ENCODE results near the gene LDLRAD4.

The LDLRAD4 gene

GRCh38 chr18:13284330-13285027 is 65.9 kb downstream of the LDLRAD4 start:
- peak; percentile 33 for DNase-seq (ENCODE audit: low read depth, low spot score)

DNA sequence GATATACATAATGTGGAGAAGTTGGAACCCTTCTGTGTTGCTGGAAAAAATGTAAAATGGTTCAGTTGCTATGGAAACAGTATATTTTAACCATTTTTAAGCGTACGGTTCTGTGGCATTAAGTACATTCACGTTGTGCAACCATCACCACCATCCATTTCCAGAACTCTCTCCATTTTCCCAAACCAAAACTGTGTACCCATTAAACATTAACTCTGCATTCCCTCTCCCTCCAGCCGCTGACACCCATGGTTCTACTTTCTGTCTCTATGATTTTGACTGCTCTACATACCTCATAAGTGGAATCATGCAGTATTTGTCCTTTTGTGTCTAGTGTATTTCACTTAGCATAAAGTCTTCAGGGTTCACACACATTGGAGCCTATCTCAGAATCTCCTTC is 67.3 kb downstream of the LDLRAD4 start:
- DNase-seq (ENCODE audit: low read depth, low spot score): no peak

DNA sequence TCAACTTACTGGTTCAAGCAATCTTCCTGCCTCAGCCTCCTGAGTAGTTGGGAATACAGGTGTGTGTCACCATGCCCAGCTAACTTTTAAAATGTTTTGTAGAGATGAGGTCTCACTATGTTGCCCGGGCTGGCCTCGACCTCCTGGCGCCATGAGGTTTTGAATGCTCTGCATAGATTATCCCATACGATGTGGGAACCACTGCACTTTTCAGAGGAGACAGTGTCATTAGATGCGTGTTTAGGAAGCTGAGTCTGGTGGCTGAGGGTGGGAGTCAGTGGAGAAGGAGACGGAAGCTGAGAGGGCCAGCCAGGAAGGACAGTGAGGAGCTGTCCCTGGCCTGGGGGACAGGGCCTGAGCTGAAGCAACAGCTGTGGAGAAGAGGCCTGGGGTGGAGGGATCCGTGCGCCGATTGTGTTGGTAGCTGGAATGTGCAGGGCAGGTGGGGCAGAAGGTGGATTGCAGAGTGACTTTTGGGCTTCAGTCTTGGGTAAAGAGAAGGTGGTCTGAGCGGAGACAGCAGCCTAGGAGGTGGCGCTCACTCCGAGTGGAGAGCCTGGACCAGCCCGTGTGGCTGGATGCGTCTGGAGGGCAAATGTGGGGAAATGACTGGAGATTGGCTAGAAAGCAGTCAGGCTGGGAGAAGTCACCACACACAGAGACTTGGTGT is 68.0 kb downstream of the LDLRAD4 start:
- no peak for DNase-seq (ENCODE audit: low read depth, low spot score)

DNA sequence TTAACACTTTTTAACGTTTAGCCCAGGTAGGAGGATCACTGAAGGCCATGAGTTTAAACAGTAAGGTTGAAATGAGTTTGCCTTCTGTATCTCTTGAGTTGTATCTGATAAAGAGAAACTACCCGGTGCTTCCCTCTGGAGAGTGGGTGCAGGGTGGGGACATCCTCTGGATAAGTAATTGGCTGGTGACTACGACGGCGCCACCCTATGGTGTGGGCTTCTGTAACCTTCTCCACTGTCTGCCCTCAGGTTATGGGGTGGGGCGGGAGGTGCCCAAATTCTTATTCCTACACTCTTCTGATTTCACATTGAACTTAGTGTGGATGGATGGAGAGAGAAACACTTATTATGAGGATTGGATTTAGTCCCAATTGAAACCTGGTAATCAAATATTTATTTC is 68.8 kb downstream of the LDLRAD4 start:
- DNase-seq (ENCODE audit: low read depth, low spot score): no peak

GRCh38 chr18:13288509-13289133 is 70.1 kb downstream of the LDLRAD4 start:
- DNase-seq (ENCODE audit: low read depth, low spot score): no peak

- DNase-seq (ENCODE audit: low read depth, low spot score): no peak
These were observed 71.1 kb downstream of the LDLRAD4 start for GRCh38 chr18:13289481-13290205.

- no peak for DNase-seq (ENCODE audit: low read depth, low spot score)
These were observed 72.3 kb downstream of the LDLRAD4 start for GRCh38 chr18:13290856-13291271.

DNA sequence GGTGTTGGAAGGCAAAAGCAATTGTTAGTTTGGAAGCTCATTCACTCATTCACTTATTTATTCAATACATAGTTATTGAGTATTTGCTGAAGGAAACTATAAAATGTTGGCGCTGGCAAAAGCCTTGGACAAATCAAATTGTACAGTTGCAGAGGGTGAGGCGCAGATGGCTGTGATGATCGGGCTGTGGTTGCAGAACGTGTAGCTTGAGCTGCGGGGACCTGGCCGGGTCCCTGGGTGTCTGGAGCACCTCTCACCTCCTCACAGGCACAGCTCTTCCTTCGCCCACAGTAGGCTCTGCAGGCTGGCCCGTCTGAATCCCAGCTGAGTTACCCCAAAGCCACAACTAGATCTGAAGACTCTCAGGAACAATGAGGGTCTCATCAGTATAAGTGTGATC is 72.7 kb downstream of the LDLRAD4 start:
- DNase-seq (ENCODE audit: low read depth, low spot score): no peak

- no peak for DNase-seq (ENCODE audit: low read depth, low spot score)
These were observed 73.3 kb downstream of the LDLRAD4 start for GRCh38 chr18:13291745-13292447.

DNA sequence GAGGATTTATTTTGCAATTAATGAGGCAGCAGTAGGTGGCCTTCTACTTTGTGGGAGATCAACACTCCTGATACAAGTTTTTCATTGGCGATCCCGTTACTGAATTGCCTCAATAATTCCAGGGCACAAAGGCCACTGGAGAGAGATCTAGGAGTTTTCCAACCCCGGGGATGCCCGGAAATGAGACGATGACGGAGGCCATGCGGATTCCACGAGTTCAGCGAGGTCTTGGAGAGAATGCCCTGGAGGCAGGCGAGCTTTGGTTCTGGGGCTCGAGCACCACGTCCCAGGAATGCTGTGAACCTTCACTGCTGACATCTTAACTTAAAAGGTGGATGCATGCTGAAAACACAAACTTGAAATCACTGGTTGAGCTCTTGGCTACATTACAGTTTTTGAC is 74.2 kb downstream of the LDLRAD4 start:
- no peak for DNase-seq (ENCODE audit: low read depth, low spot score)

GRCh38 chr18:13294309-13294708 is 75.7 kb downstream of the LDLRAD4 start:
- DNase-seq (ENCODE audit: low read depth, low spot score): no peak

DNA sequence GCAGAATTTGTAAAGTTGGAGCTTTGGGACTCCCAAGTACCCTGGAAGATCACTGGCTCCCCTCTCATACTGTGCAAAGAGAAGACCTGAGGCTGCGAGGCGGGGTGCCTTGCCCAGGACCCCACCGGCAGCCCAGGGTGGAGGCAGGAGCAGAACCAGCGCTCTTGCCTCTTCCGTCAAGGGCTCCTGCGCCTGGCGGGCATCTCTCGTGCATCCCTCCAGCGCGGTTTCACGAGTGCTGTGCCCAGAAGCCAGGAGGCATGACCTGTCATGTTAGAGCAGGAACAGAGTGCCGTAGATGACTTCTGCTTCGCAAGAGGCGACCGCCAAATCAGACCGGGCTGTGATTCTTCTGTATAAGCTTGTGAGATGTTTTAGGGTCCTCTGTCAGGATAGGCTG is 77.3 kb downstream of the LDLRAD4 start:
- DNase-seq (ENCODE audit: low read depth, low spot score): no peak

DNA sequence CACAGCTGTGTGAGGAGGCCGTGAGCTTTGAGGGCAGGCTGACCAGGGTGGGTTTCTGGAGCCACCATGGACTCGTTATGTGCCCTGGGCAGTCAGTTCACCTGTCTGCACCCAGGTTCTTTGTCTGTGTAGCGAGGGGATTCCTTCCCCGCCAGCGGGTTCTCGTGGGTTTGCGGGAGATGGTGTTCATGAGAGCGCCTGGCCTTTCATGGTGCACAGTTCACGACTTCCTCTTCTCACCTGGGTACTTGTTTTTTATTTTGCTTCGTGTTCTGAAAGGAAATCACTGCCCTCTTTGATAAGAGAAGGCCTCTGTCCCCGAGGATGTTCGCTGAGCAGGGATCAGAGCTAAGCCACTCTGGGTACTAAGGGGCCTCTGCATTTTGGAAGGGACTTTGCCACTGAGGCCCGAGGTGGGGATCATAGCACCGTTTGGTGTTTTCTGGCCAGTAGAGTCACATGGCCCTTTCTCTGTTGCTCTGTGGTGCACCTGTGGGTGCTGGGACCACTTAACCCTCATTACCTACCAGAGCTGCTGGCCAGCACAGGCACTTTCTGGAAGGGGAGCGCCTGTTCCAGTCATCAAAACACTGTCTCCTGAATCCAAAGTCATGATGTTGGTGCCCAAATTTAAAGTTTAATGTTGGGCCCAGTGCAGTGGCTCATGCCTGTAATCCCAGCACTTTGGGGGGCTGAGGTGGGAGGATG is 78.5 kb downstream of the LDLRAD4 start:
- no peak for DNase-seq (ENCODE audit: low read depth, low spot score)

DNA sequence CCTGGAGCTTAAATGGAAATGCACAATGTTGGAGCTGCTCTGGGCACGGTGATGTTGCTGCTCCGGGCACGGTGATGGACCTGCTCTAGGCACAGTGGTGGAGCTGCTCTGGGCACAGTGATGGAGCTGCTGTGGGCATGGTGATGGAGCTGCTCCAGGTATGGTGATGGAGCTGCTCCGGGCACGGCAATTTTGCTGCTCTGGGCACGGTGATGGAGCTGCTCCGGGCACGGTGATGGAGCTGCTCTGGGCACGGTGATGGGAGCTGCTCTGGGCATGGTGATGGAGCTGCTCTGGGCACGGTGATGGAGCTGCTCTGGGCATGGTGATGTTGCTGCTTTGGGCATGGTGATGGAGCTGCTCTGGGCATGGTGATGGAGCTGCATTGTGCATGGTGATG is 79.7 kb downstream of the LDLRAD4 start:
- no peak for DNase-seq (ENCODE audit: low read depth, low spot score)

DNA sequence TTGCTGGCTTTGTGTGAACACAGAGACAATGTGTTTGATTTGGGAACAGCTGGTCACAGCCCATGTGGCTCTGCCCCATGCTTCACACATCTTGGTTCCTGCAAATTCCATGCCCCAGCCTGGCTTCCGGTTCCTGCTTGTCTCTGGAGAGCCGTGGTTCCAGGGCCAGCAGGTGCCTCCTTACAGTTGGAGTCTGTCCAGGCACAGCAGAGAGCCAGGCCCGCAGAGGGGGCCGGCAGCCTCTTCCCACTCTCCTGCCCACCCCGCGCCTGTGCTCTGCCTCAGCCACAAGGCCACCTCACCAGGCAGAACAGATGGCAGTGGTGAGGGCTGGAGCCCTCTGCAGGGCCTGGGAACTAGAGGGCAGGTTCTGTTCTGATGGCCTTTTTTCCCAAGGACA is 81.5 kb downstream of the LDLRAD4 start:
- no peak for DNase-seq (ENCODE audit: low read depth, low spot score)

- DNase-seq (ENCODE audit: low read depth, low spot score): no peak
These were observed 82.2 kb downstream of the LDLRAD4 start for GRCh38 chr18:13300796-13301195.

- DNase-seq (ENCODE audit: low read depth, low spot score): peak; percentile 93
These were observed 83.5 kb downstream of the LDLRAD4 start for GRCh38 chr18:13302040-13302439.

- DNase-seq (ENCODE audit: low read depth, low spot score): peak; percentile 35
These were observed 84.1 kb downstream of the LDLRAD4 start for GRCh38 chr18:13302457-13303225.

DNA sequence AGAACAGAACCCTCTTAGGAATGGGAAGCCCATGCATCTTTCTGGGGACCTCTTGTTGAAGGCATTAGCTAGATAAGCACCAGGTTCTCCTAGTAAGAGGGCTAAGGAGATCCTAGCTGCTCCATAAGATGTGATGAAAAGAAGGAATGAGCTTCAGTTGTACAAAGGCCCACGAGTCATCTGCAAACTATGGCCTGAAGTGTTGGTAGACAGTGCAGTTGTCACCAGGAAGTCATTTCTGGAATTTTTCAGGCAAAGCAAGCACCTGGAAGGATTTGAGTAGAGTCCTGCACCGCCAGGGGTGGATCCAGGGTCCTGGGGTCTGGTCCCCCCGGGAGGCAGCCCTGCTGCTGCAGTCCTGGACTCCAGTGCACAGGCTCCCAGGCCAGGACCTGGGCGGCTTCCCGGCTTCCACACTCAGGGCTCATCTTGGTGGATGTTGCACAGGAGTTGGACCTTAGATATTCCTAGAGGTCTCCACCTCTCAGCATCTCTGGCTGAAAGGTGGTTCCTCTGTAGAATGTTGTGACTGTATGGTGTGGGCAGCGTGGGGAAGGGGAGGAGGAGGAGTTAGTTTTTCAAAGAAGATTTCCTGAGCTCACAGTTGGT is 85.3 kb downstream of the LDLRAD4 start:
- no peak for DNase-seq (ENCODE audit: low read depth, low spot score)

GRCh38 chr18:13305301-13305700 is 86.7 kb downstream of the LDLRAD4 start:
- DNase-seq (ENCODE audit: low read depth, low spot score): no peak

Measured in astrocyte of the hippocampus (primary cell).